HL-60/S4 treated with retinoic acid at 250 ng/mL for 4 days and 3 days (cell line): ENCODE data around the gene COL26A1.
"Not testable (repeated sequence)": the region's sequence is repeated elsewhere in the genome, so short reads cannot be mapped to it uniquely, and the experiment has no call there.

Experiments used
- in situ Hi-C: fragments of 300-500 bp; cut with MboI; formaldehyde crosslinking; loops from 2 replicates; pipeline ENCODE4 v1.7.0; 2022; ENCODE audit warnings: low sequenced_read_pairs

COL26A1 gene

DNA sequence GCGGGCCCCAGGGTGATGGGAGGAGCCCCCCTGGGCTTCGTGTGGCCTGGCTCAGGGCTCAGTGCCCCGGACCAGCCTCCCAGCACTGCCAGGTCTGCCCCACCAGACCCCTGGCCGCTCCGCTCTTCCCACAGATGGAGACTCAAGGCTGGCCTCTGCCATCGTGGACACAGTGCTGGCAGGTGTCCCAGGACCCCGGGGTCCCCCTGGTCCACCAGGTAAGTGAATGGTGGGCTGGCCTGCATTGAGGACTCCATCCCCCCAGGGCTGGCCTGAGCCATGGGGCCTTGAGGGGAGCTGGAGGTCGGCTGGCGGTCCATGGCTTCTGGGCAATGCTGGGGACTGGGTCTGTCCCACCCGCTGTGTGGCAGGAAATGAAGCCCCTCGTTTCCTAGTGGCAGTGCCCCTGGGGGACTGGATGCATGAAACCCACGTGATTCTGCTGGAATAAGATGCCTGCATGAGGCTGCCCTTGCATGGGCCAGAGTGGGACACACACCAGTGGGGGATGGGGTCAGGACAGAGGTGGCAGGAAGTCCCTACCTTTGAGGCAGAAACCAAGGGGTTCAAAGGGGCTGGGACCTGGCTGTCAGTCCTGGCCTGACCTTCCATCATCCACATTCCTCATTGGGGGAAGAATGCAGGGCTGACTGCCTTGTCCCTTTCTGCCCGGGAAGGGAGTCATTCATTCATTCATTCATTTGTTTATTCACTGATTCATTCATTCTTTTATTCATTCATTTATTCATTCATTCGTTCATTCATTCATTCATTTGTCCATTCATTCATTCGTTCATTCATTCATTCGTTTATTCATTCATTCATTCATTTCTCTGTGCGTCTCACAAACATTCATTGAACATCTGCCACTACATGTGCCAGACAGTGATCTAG, 184.6 kb downstream of the COL26A1 start:
- in situ Hi-C loops = loop anchor here (25.0 kb wide), 1 partner anchor 840 kb away; the partner anchor contains the start of gene PRKRIP1

DNA sequence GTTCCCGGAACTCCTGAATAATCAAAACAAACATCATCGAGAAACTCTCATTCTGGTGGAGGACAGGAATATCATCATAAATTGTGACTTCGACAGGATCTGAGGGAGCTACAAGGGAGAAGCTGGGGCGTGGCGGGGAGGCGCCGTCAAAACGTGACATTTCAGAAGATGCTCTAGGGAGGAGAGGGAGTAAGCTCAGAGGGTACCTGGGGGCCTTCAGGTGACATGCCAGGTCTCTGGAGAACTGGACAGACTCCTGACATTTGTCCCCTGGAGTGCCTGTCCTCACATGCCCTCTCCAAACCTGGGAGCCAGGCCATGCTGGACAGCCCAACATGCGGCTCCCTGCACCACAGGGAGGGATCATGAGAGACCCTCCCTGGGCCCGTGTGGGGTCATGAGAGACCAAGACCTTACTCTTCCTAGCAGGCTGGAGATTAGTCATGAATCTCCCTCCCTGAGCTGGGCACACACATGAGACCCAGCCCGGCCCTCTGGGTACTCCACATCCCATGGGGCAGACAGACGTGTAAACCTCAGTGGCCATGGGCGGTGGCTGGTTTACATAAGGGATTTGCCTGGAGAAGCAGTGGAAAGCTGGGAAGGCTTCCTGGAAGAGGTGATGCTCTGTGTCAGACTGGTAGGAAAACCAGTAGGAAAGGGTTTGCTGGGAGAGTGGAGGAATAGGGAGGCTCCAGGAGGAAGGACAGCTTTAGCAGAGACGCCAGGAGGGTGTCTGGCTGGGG, 185.4 kb downstream of the COL26A1 start:
- in situ Hi-C loops = loop anchor here (25.0 kb wide), 1 partner anchor 839 kb away; the partner anchor contains the start of gene PRKRIP1

DNA sequence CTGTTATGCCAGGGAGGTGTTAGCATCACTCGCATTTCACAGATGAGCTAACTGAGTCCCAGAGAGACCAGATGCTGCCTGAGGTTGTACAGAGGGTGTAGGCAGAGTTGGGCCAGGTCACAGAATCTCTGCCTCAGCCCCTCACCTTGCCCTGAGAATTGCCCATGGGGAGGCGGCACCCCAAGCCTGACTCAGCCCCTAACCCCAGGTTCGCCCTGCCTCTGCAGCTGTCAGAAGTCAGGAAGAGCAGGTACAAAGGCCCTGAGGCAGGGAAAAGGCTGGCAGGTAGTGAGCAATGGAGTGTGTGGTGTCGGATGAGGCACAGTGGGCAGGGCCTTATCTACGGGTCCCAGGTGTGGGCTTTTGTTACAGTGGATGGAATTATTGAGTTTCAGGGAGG, 187.1 kb downstream of the COL26A1 start:
- in situ Hi-C loops = loop anchor here (25.0 kb wide), 1 partner anchor 838 kb away; the partner anchor contains the start of gene PRKRIP1

GRCh38 chr7:101550641-101551541, 188.2 kb downstream of the COL26A1 start:
- in situ Hi-C loops = no loop called here

- in situ Hi-C loops = no loop called here
These were observed 190.5 kb downstream of the COL26A1 start for GRCh38 chr7:101553018-101553770.

DNA sequence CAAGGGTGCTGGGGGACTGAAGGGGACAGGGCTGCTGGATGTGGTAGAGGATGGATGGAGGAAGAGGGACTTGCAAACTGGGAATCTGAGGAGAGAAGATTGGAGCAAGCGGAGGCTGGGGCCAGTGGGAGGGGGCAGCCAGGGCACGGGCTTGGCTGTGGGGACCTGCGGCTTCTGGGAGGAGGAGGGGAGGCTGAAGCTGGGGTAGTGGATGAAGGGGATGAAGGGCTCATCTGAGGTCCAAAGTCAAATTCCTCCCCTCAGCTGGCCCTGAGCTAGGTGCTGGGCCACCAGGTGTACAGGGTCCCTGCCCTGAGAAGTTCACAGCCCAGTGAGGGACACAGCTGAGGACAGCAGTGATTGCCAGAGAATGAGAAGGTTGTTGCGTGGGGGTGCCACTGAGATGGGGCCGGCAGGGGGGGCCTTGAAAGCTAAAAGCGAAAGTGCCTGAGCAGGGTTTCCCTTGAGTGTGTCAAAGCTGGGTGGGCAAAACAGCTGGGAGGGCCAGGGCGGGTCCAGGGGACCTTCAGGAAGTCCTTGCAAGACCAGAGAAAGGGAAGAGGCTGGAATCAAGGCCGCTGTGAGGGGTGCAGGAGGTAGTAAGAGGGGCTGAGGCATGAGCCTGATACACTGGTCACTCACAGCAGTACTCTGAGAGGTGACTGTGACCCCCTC, 191.2 kb downstream of the COL26A1 start:
- in situ Hi-C loops = no loop called here

DNA sequence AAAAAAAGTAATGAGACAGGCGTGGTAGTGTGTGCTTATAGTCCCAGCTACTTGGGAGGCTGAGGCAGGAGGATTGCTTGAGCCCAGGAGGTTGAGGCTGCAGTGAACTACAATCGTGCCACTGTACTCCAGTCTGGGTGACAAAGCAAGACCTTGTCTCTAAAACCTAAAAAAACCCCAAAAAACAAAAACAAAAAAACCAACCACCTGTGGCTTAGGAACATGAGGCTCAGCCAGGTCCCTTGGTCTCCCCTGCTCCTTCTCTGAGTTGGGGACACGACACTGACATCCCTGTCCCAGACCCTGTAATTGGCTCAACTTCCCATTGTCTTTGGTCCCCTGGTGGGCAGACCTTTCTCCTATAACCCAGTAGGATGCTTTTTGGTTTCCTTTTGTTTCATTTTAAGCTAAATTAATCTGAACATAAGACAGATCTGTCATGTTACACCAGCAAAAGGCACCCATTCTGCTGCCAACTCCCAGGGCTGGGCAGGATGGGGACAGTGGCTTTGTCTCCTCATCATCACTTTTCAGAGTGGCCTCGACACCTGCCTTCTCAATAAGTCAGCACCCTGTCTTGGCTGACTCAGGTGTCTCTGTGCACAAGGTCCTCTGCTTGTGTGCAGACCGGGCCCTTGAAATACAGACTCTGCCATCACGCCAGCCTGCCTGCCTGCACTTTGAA, 192.1 kb downstream of the COL26A1 start:
- in situ Hi-C loops = no loop called here

DNA sequence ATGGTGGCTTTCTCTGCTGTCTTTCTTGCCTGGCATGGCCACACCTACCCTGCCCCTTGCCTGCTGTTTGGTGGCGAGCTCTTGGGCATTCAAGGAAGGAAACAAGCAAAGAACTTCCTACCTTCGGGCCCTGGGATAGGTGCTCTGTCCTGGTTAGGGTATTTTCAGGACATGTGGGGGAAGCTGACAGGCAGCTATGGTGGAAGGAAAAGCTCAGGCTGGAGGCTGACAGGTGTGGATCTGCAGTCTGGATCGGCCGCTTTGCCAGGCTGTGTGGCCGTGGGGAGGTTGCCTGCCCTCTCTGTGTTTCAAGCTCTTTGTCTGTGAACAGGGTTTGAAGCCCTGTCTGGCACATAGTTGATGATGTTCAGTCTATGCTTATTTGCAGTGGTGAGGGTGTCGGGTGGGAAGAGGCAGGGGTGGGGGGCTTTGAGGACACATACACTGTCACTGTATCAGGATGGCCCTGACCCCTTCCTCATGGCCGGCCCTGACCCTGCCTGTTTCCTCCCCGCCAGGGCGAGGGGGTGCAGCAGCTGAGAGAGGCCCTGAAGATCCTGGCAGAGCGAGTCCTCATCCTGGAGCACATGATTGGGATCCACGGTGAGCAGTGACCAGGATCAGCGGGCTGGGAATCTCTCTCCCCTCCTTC, 192.7 kb downstream of the COL26A1 start:
- in situ Hi-C loops = no loop called here

GRCh38 chr7:101555921-101556275, 193.2 kb downstream of the COL26A1 start:
- in situ Hi-C loops = no loop called here

GRCh38 chr7:101556453-101556968, 193.8 kb downstream of the COL26A1 start:
- in situ Hi-C loops = no loop called here

DNA sequence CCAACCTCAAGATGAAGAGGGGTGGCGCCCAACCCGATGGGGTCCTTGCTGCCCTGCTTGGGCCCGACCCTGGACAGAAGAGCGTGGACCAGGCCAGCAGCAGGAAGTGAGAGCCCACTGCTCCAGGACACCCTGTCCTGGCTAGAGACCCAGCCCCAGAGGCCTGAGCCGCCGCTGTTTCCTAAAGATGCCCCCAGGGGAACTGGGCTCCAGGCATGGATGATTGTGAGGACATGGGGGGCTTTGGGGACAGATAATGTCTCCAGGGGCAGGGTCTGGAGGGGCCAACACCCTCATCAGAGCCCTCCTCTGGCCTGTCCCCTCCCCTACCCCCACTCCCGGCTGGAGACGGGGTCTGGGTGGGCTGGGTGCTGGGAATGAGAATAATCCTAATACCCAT, 194.7 kb downstream of the COL26A1 start:
- in situ Hi-C loops = no loop called here

DNA sequence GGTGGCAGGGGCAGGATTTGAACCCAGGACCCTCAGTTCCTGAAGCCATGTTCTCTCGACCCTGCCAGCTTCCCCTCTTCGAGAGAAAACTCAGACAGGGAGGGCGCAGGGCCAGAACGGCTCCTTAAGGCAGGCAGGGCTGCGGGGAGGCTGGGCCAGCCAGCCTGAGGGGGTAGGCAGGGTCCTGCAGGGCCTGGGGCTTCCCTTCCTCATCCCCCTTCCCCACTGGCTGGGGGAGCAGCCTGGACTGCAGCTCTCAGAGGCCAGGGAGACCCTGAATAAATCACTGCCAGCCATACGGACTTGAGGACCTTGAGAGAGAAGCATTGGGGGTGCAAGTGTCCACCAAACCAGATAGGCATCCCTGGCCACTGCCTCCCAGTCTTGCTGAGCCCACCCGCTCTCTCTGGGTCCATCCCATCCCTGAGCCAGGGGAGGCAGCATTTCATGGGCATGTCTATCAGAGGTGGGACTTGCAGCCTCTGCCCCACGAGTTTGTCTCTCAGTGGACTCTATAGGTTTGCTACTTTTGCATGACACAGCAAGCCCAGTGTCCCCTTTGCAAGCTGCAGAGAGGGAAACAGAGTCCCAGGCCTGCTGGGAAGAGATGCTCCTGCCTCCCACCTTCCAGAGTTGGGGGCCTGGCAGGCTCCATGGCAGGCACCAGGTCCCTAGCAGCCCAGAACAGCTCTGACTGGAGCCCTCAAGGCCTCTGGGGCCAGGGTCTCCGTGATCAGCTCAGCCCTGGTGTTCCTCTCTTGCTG, 195.5 kb downstream of the COL26A1 start:
- in situ Hi-C loops = no loop called here

GRCh38 chr7:101558742-101559325, 196.2 kb downstream of the COL26A1 start:
- in situ Hi-C loops = no loop called here

GRCh38 chr7:101559586-101559985, 196.9 kb downstream of the COL26A1 start:
- in situ Hi-C loops = no loop called here

GRCh38 chr7:101560021-101560420, 197.3 kb downstream of the COL26A1 start:
- in situ Hi-C loops = not testable (repeated sequence)

- in situ Hi-C loops = no loop called here
These were observed 198.2 kb downstream of the COL26A1 start for GRCh38 chr7:101560856-101561255.

DNA sequence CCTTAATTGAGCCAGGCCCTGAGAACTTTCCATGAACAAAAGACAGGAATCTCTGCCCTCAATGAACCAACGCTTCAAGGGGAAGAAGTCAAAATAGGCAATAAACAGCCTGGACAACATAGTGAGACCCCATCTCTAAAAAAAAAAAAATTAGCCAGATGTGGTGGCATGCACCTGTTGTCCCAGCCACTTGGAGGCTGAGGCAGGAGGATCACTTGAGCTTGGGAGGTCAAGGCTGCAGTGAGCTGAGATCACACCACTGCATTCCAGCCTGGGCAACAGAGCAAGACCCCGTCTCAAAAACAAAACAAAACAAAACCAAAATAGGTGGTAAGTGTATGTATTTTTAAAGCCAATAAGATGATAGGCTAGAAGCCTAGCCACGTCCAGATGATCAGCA, 198.6 kb downstream of the COL26A1 start:
- in situ Hi-C loops = not testable (repeated sequence)
